Astrocyte (in vitro differentiated cells and primary cell): ENCODE data around the gene SECISBP2. TPM values are rescaled to one million over a fixed set of nuclear protein-coding genes. Genes with fewer than 3 reads are reported as not detected.

Experiments used
- DNase-seq: peaks from one replicate; pipeline ENCODE4 v3.0.0-alpha.2; 2010; ENCODE audit warnings: low read depth
- FAIRE-seq: peaks from 2 replicates; lab custom pipeline; 2011; peaks lifted over from hg19 to GRCh38; lab: Jason Lieb, UNC
- H2AFZ ChIP-seq: 2 replicates; pipeline ENCODE4 v1.6.0; 2012; ENCODE audit warnings: low read depth, low read length, inconsistent platforms
- H3K27ac ChIP-seq: 2 replicates; pipeline ENCODE4 v1.5.1; 2011; ENCODE audit warnings: low read depth, low read length, inconsistent platforms
- H3K27me3 ChIP-seq: 2 replicates; pipeline ENCODE4 v1.6.0; 2011; ENCODE audit warnings: low read length, inconsistent platforms; ENCODE audit not compliant: insufficient read depth
- H3K36me3 ChIP-seq: 2 replicates; pipeline ENCODE4 v1.5.1; 2011; ENCODE audit warnings: low read length, inconsistent platforms; ENCODE audit not compliant: insufficient read depth
- H3K4me1 ChIP-seq: 2 replicates; pipeline ENCODE4 v1.5.1; 2011; ENCODE audit warnings: low read length, inconsistent platforms; ENCODE audit not compliant: insufficient read depth
- H3K4me2 ChIP-seq: 2 replicates; pipeline ENCODE4 v1.6.0; 2012; ENCODE audit warnings: low read length, inconsistent platforms
- H3K4me3 ChIP-seq: 2 replicates; pipeline ENCODE4 v1.5.1; 2011; ENCODE audit warnings: low read depth, mild to moderate bottlenecking, low read length, inconsistent platforms; ENCODE audit not compliant: insufficient read depth
- H3K79me2 ChIP-seq: 2 replicates; pipeline ENCODE4 v1.6.0; 2012; ENCODE audit warnings: mild to moderate bottlenecking, low read length, inconsistent platforms; ENCODE audit not compliant: insufficient read depth
- H3K9ac ChIP-seq: 2 replicates; pipeline ENCODE4 v1.6.0; 2012; ENCODE audit warnings: mild to moderate bottlenecking, low read length, inconsistent platforms
- H3K9me3 ChIP-seq: 2 replicates; pipeline ENCODE4 v1.5.1; 2012; ENCODE audit warnings: low read depth, mild to moderate bottlenecking, low read length, inconsistent platforms; ENCODE audit not compliant: insufficient read depth
- H4K20me1 ChIP-seq: 2 replicates; pipeline ENCODE4 v1.6.0; 2012; ENCODE audit warnings: low read length, inconsistent platforms; ENCODE audit not compliant: insufficient read depth
- H3K27ac Mint-ChIP-seq: one replicate; pipeline ENCODE4 v1.8.0; 2021; ENCODE audit warnings: mild to moderate bottlenecking, mixed read lengths; ENCODE audit not compliant: unreplicated experiment
- H3K27me3 Mint-ChIP-seq: one replicate; pipeline ENCODE4 v1.8.0; 2021; ENCODE audit warnings: low read depth, mixed read lengths; ENCODE audit not compliant: unreplicated experiment
- H3K36me3 Mint-ChIP-seq: one replicate; pipeline ENCODE4 v1.8.0; 2021; ENCODE audit warnings: low read depth, mixed read lengths; ENCODE audit not compliant: unreplicated experiment
- H3K4me1 Mint-ChIP-seq: one replicate; pipeline ENCODE4 v1.8.0; 2021; ENCODE audit warnings: low read depth, mixed read lengths; ENCODE audit not compliant: unreplicated experiment
- H3K4me3 Mint-ChIP-seq: one replicate; pipeline ENCODE4 v1.8.0; 2021; ENCODE audit warnings: mild to moderate bottlenecking, moderate library complexity, mixed read lengths; ENCODE audit not compliant: unreplicated experiment
- H3K9me3 Mint-ChIP-seq: one replicate; pipeline ENCODE4 v1.8.0; 2021; ENCODE audit warnings: mild to moderate bottlenecking, mixed read lengths; ENCODE audit not compliant: unreplicated experiment
- EZH2 ChIP-seq: IDR thresholded peaks from 2 replicates; pipeline ENCODE4 v1.6.1; 2012; ENCODE audit warnings: mild to moderate bottlenecking, low read length, inconsistent platforms; ENCODE audit not compliant: insufficient read depth
- total RNA-seq: library from RNA; stranded (reverse); gene quantifications from 2 replicates; pipeline ENCODE4 v1.2.1, GENCODE V29; 2021
- TF ChIP-seq, protein P1 (sequence below): IDR thresholded peaks from 2 replicates; pipeline ENCODE4 v1.5.1; 2011; ENCODE audit warnings: low read depth, mild to moderate bottlenecking, inconsistent platforms, low read length, moderate library complexity; ENCODE audit not compliant: insufficient read depth

Gene SECISBP2
- total RNA-seq, 1 donor from 2014 or later: 19.0 TPM

DNA sequence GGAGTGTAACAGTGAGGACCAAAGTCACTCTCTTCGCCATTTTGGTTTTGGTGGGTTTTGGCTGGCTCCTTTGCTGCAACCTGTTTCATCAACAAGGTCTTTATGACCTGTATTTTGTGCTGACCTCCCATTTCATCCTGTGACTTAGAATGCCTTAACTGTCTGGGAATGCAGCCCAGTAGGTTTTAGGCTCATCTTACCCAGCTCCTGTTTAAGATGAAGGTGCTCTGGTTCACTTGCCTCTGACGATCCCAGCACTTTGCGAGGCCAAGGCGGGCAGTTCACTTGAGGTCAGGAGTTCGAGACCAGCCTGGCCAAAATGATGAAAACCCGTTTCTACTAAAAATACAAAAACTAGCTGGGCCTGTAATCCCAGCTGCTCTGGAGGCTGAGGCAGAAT lies 9.1 kb upstream of the SECISBP2 start:
- Histone ChIP-seq H3K36me3 (no peaks in the 10 kb centered on the region), H2AFZ (no peak overlapping the region), H3K4me1 (peaks cover 14% of the 10 kb centered on the region), H3K79me2 (peaks cover 39% of the 10 kb centered on the region), H3K27ac (no peak overlapping the region), H4K20me1 (peaks cover 21% of the 10 kb centered on the region), H3K4me2 (peak overlapping the region; percentile 92), H3K9me3 (no peaks in the 10 kb centered on the region), H3K9ac (no peak overlapping the region), H3K4me3 (no peak overlapping the region), H3K27me3 (no peaks in the 10 kb centered on the region)
- TF ChIP-seq EZH2: no peak
- TF ChIP-seq, protein P1, sequence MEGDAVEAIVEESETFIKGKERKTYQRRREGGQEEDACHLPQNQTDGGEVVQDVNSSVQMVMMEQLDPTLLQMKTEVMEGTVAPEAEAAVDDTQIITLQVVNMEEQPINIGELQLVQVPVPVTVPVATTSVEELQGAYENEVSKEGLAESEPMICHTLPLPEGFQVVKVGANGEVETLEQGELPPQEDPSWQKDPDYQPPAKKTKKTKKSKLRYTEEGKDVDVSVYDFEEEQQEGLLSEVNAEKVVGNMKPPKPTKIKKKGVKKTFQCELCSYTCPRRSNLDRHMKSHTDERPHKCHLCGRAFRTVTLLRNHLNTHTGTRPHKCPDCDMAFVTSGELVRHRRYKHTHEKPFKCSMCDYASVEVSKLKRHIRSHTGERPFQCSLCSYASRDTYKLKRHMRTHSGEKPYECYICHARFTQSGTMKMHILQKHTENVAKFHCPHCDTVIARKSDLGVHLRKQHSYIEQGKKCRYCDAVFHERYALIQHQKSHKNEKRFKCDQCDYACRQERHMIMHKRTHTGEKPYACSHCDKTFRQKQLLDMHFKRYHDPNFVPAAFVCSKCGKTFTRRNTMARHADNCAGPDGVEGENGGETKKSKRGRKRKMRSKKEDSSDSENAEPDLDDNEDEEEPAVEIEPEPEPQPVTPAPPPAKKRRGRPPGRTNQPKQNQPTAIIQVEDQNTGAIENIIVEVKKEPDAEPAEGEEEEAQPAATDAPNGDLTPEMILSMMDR: no peak
- DNase-seq (no peak), FAIRE-seq (no peak)
- peaks cover 17% of the 10 kb centered on the region for H3K4me1 Mint-ChIP-seq
- peak overlapping the region; percentile 96 for H3K27ac Mint-ChIP-seq
- no peaks in the 10 kb centered on the region for H3K9me3 Mint-ChIP-seq
- no peaks in the 10 kb centered on the region for H3K27me3 Mint-ChIP-seq
- H3K4me3 Mint-ChIP-seq: peak overlapping the region; percentile 85
- no peaks in the 10 kb centered on the region for H3K36me3 Mint-ChIP-seq

DNA sequence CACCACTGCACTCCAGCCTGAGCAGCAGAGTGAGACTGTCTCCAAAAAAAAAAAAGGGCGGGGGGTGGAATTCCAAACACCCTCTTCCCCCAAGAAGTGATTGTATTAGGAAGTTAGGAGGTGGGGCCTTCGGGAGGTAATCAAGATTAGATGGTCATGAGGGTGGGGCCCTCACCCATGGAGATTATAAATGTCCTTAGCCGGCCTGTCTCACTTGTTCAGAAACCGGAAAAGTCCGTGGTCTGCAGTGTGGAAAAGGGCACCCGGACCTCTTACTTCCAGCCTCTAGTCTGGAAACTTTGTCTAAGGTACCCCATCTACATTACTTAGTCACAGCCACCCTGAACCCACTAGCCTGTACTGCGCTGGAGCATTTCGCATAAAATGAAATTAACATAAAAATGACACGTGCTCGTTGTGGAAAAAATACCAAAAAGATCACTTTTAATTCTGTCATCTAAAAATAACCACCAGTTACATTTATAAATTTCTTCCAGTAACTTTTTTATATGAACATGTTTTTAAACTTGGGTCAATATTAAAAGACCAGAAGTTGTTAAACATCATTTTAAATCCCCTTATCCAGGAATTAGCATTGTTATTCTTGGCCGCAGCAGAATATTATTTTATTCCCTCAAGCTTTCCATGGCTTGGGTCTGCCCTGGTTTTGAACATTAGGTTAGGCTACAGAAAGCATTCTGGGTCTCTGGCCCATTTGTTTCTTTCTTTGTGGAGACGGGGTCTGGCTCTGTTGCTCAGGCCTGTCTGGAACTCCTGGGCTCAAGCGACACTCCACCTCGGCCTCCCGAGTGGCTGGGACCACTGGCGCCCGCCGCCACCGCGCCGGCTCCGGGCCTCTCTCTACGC lies 8.5 kb upstream of the SECISBP2 start:
- Mint-ChIP-seq H3K36me3 (no peaks in the 10 kb centered on the region), H3K4me1 (peaks cover 15% of the 10 kb centered on the region), H3K4me3 (peak overlapping the region; percentile 85), H3K27ac (peak overlapping the region; percentile 96), H3K9me3 (no peaks in the 10 kb centered on the region), H3K27me3 (no peaks in the 10 kb centered on the region)
- Histone ChIP-seq H3K27me3 (no peaks in the 10 kb centered on the region), H3K4me1 (peaks cover 21% of the 10 kb centered on the region), H3K9me3 (no peaks in the 10 kb centered on the region), H2AFZ (peak overlapping the region; percentile 62), H3K79me2 (peaks cover 46% of the 10 kb centered on the region), H3K36me3 (no peaks in the 10 kb centered on the region), H4K20me1 (peaks cover 22% of the 10 kb centered on the region), H3K9ac (peak overlapping the region; percentile 95), H3K4me2 (peak overlapping the region; percentile 92), H3K27ac (peak overlapping the region; percentile 98), H3K4me3 (peak overlapping the region; percentile 72)
- no peak for DNase-seq
- TF ChIP-seq, protein P1: no peak
- TF ChIP-seq EZH2: no peak
- no peak for FAIRE-seq
